ENCODE measurements around the gene MPHOSPH9. TPM values are rescaled to one million over a fixed set of nuclear protein-coding genes. Genes with fewer than 3 reads are reported as not detected.

MPHOSPH9 gene
- total and polyA plus RNA-seq, 4 donors = 4.9 to 51.0 (median 32.7) TPM

- no peak for TF ChIP-seq JUND (IDR thresholded peaks at IDR 0.05)
- no peak for TF ChIP-seq RXRA (IDR thresholded peaks at IDR 0.05)
- TF ChIP-seq FOXA1 (IDR thresholded peaks at IDR 0.05) = no peak
- no peak for TF ChIP-seq RAD21 (IDR thresholded peaks at IDR 0.05)
- TF ChIP-seq ZBTB33 (IDR thresholded peaks at IDR 0.05) = no peak
- H3K36me3 ChIP-seq (ENCODE audit: control insufficient read depth in 4 of 4, insufficient read depth in 3 of 4, low read depth in 1 of 4, low read length in 3 of 4) = peaks cover 0 to 4% (median 3%) of the 10 kb centered on the region in 4 donors
- H3K9ac ChIP-seq (ENCODE audit: low read depth in 1 of 2, low read length in 2 of 2) = peak overlapping the region in 1 of 2 donors; percentile 17
- H3K4me3 ChIP-seq (ENCODE audit: low read depth in 1 of 3, low read length in 3 of 3) = no peak overlapping the region
- no peak overlapping the region for H3K27ac ChIP-seq (ENCODE audit: low read depth in 1 of 2, low read length in 2 of 2)
- peaks cover 6 to 31% (median 23%) of the 10 kb centered on the region in 4 donors for H3K4me1 ChIP-seq (ENCODE audit: control insufficient read depth in 4 of 4, insufficient read depth in 4 of 4, low read length in 3 of 4)
- H3K27me3 ChIP-seq (ENCODE audit: control insufficient read depth in 4 of 4, insufficient read depth in 4 of 4, low read length in 3 of 4) = no peaks in the 10 kb centered on the region
- 76% methylated on average over 3 of the region's 3 CpGs for WGBS
- H3K9me3 ChIP-seq (ENCODE audit: control insufficient read depth in 4 of 4, low read length in 3 of 4) = no peaks in the 10 kb centered on the region
- no peak for DNase-seq (ENCODE audit: low spot score)
These were observed 3.9 kb downstream of the MPHOSPH9 start for GRCh38 chr12:123229051-123229450.

- no peaks in the 10 kb centered on the region for H3K9me3 ChIP-seq (ENCODE audit: control insufficient read depth in 4 of 4, low read length in 3 of 4)
These were observed 5.2 kb downstream of the MPHOSPH9 start for GRCh38 chr12:123227581-123228258.

More at GRCh38 chr12:123227581-123228258, 5.2 kb downstream of the MPHOSPH9 start:
- H3K27me3 ChIP-seq (ENCODE audit: control insufficient read depth in 4 of 4, insufficient read depth in 4 of 4, low read length in 3 of 4) = no peaks in the 10 kb centered on the region
- peaks cover 2 to 8% (median 4%) of the 10 kb centered on the region in 4 donors for H3K36me3 ChIP-seq (ENCODE audit: control insufficient read depth in 4 of 4, insufficient read depth in 3 of 4, low read depth in 1 of 4, low read length in 3 of 4)
- H3K27ac ChIP-seq (ENCODE audit: low read depth in 1 of 2, low read length in 2 of 2) = no peak overlapping the region
- TF ChIP-seq SP1 (IDR thresholded peaks at IDR 0.05) (no peak), YY1 (IDR thresholded peaks at IDR 0.05) (no peak), GABPA (IDR thresholded peaks at IDR 0.05 in 1 of 2, conservative IDR thresholded peaks at IDR 0.05 in 1 of 2) (no peak), CTCF (IDR thresholded peaks at IDR 0.05; ENCODE audit: low read depth, low read length, missing input control) (no peak), RAD21 (IDR thresholded peaks at IDR 0.05) (no peak), TAF1 (conservative IDR thresholded peaks at IDR 0.05) (no peak), REST (IDR thresholded peaks at IDR 0.05) (no peak), HNF4A (conservative IDR thresholded peaks at IDR 0.05) (no peak), HNF4G (IDR thresholded peaks at IDR 0.05) (no peak), NR2F2 (IDR thresholded peaks at IDR 0.05) (no peak), MAX (IDR thresholded peaks at IDR 0.05) (no peak), JUND (IDR thresholded peaks at IDR 0.05) (no peak), ZBTB33 (IDR thresholded peaks at IDR 0.05) (no peak), FOXA2 (IDR thresholded peaks at IDR 0.05) (no peak)
- WGBS = 65% methylated on average over 5 of the region's 5 CpGs
- no peak for DNase-seq (ENCODE audit: low spot score)
- no peak overlapping the region for H3K9ac ChIP-seq (ENCODE audit: low read depth in 1 of 2, low read length in 2 of 2)
- H3K4me1 ChIP-seq (ENCODE audit: control insufficient read depth in 4 of 4, insufficient read depth in 4 of 4, low read length in 3 of 4) = peaks cover 6 to 26% (median 19%) of the 10 kb centered on the region in 4 donors
- no peak overlapping the region for H3K4me3 ChIP-seq (ENCODE audit: low read depth in 1 of 3, low read length in 3 of 3)

All from liver (tissue), 9 donors.